NCI-H748 treated with DMSO at 0.1 percent for 48 hours (cell line): ENCODE measurements around the gene DEPDC1.
A peak's percentile ranks its signal among the peaks of the same experiment; 100 is the strongest.
"Not testable (repeated sequence)": the region's sequence is repeated elsewhere in the genome, so short reads cannot be mapped to it uniquely, and the experiment has no call there.

Experiments
- DNase-seq: peaks from one replicate; lab custom pipeline; 2025; lab: John Stamatoyannopoulos, UW

The DEPDC1 gene

GRCh38 chr1:68478662-68479061 lies 18.2 kb downstream of the DEPDC1 start:
- DNase-seq, result no peak

DNA sequence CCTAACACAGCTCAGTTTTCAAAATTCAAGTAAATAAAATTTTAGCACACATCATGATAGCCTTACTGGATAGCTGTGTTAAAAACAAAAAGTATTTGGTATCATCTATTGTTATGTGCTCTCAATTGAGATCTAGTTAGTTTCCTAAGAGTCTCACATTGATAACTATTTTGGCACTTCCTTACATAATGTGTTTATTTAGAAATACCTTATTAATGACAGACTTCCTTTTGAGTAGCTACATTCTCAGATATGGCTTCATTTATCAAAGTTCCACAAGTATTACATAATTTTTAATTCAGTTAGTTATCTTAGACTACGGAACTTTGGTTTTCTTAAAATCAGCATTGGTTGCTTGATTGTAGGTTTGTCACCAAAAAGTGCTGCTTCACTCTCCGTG lies 20.3 kb downstream of the DEPDC1 start:
- not testable (repeated sequence) for DNase-seq

GRCh38 chr1:68473060-68473459 lies 23.8 kb downstream of the DEPDC1 start:
- DNase-seq, result no peak

DNA sequence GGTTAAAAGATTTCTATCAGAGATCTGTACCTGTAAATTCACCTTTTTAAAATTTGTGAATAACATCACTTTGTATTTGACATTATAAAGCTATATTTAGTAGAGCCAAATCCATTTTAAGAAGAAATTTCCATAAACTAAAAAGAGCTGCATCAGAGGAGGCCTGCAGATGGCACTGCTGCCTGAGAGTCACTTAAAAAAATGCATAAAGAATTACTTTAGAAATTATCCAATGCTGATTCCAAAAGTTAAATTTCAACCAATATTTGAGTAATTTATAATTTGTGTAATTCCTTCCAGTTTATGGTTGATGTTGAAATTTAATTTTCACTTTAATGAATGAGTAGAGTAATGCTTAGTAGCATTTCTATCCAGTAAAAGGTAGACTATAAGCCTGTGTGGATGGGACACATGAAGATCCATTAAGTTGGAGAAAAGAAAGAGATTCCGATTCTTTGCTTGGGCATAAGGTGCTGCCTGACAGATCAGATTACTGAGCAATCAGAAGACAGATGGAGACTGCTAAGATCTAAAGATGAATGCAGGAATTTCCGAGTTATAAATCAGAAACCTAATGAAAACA lies 26.4 kb downstream of the DEPDC1 start:
- no peak for DNase-seq

DNA sequence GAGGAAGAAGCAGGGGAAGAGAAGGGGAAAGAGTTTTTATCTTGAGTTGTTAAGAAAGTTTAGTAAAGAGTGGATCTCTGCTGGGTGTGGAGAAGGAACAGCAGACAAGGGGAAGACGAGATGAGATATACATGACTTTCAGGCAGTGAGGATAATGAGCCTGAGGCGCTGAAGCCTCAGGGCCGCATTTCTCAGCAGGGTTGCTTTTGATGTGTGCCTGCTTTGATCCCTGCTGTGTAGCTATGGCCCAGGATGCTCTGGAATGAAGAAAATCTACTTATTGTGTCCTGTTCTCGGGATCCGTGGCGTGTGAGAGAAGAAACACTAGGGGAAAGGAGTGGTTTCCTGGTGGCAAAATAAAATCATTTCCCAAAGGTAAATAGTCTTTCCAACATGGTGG lies 32.0 kb downstream of the DEPDC1 start:
- DNase-seq, result no peak

GRCh38 chr1:68460935-68461334 lies 35.9 kb downstream of the DEPDC1 start:
- DNase-seq, result no peak

- no peak for DNase-seq
Observed at GRCh38 chr1:68459796-68460195, 37.1 kb downstream of the DEPDC1 start.

DNA sequence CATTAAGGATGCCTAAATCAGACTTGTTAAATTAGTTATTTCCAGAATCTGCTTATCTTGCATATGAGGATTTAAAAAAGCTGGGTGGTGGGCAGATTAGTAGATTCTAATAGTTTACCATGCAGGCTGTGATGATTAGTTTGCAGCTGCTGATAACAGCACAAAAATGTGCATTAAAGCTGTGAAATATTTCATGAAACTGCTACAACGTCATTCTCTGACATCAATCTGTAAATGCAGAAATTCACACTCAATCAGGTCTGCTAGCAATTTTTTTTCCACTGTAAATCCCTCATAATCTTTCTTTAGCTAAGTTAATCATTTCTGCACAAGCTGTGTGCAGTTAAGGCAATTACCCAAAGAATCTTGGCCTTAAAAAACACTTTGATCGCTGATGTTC lies 37.8 kb downstream of the DEPDC1 start:
- no peak for DNase-seq

GRCh38 chr1:68456202-68456601 lies 40.7 kb downstream of the DEPDC1 start:
- DNase-seq, result no peak

DNA sequence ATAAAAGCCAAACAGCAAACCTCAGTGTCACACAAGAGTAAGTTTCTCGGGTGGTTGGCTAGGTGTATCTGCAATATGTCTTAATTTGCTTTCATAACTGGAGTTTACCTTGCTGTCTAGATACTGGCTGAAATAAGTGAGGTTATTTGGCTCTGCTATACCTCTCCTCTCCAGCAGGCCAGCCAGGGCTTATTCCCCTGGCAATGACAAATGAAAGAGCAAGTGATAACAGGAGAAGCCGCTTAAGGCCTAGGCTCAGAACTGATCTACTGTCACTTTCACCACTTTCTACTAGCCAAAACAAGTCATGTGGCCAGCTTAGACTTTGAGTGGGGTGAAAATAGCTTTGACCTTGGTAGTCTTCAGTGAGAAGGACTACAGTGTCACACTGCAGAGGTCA lies 42.3 kb downstream of the DEPDC1 start:
- DNase-seq, result no peak

- no peak for DNase-seq
Observed at GRCh38 chr1:68453060-68453670, 43.7 kb downstream of the DEPDC1 start.

GRCh38 chr1:68449901-68450300 lies 47.0 kb downstream of the DEPDC1 start, which contains the start of gene RPE65:
RPE65 (minus strand) TSS chr1:68449954; CDS start chr1:68449905, 49 bp downstream.
- DNase-seq, result no peak

DNA sequence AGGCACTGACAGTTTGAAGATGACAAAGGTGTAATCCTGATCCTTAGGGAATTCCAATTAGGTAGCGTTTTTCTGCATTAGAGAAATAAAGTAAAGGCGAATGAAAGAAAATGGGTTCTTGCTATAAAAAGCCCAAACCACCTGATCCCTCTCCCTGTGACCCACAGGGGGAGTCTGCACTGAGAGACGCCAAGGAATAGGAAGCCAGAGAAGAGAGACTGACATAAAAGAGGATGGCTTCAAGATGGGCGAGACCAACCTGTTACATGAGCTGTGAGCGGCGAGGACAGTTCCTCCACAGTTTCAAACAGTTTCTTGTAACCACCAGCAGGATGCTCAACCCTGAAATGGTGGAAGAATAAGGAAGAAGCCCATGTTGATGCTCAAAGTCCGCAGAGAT lies 48.5 kb downstream of the DEPDC1 start:
- DNase-seq, result no peak

DNA sequence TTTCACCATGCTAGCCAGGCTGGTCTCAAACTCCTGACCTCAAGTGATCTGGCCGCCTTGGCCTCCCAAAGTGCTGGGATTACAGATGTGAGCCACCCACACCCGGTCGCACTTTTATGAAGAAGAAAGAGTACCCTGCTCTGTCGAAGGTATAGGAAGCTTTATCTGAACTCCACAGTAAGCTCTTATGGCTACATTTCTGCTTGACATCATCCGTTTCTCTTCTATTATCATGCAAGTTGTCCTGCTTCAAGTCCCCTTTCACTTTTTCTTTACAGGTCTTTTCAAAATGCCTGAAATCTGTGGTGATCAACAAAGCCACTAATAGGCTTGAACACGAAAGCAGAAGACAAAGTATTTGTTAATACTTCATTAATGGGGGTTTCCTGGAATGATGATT lies 51.2 kb downstream of the DEPDC1 start:
- DNase-seq, result no peak

- peak; percentile 66 for DNase-seq
Observed at GRCh38 chr1:68442822-68443556, 53.9 kb downstream of the DEPDC1 start.

- DNase-seq, result no peak
Observed at GRCh38 chr1:68442006-68442405, 54.9 kb downstream of the DEPDC1 start.

- DNase-seq, result peak; percentile 49
Observed at GRCh38 chr1:68438310-68438709, 58.6 kb downstream of the DEPDC1 start.

DNA sequence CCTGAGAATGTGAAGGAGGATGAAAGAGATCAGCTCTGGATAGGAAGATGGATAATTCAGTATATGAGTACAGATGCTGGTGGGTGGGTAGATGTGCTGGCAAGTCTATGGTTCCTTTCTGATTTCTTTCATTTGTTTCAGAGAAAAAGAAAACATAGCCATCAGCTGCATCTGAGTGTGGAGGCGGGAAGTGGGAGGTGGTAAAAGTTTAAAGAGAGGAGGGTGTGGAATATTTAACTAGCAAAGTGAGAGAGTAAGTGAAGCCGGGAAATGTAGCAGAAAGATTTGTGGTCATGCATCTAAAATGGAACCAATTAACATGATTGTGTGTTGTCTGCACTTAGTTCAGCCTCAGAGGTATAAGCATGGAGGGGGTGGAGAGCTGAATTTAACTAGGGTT lies 63.5 kb downstream of the DEPDC1 start:
- DNase-seq, result no peak

DNA sequence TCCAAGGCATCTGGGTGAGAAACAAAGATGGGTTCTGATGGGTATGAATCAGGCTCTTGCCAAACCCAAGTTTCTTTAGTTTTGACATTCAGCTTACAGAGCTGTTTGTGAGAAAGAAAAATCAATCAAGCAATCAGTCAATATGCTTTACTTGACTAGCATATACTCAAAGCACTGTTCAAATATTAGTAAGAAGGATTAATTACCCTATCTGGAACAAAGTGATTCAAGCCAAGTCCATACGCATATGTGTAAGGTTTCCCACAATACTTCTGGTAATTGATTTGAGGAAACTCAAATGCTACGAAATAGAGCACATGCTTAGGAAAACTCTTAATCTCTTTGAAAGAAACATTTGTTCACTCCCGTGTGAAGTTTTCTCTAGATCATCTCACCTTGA lies 65.8 kb downstream of the DEPDC1 start:
- no peak for DNase-seq

- DNase-seq, result no peak
Observed at GRCh38 chr1:68429233-68429808, 67.6 kb downstream of the DEPDC1 start.

DNA sequence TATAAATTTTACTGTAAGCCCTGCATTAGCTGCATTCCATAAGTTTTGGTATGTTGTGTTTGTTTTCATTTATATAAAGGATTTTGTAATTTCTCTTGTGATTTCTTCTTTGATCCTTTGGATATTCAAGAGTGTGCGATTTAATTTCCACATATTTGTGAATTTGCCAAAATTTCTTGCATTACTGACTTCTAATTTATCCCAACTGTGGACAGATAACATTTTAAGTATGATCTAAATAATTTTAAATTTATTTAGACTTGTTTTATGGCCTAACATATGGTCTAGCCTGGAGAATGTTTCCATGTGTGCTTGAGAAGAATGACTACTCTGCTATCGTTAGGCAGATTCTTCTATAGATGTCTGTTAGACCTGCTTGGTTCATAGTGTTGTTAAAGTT lies 70.3 kb downstream of the DEPDC1 start:
- DNase-seq, result no peak
